Sigmoid colon (tissue), 7 donors: ENCODE measurements around the gene TNFRSF11A. TPM values are rescaled to one million over a fixed set of nuclear protein-coding genes. Genes with fewer than 3 reads are reported as not detected.

Experiments
- DNase-seq: peaks from one replicate; pipeline ENCODE4 v3.0.0-alpha.2; 2019
- H3K27ac ChIP-seq, 4 donors: fragments of 200-600 bp; sonication (generic); one replicate each; pipeline ENCODE4 v1.5.1; 2016 to 2019; ENCODE audit warnings: mild to moderate bottlenecking in 1 of 4
- H3K27me3 ChIP-seq, 3 donors: fragments of 200-600 bp; sonication (generic); one replicate each; pipeline ENCODE4 v1.5.1; 2019; ENCODE audit warnings: mild to moderate bottlenecking in 1 of 3
- H3K36me3 ChIP-seq, 4 donors: fragments of 200-600 bp; sonication (generic); one replicate each; pipeline ENCODE4 v1.5.1; 2016 to 2019
- H3K4me1 ChIP-seq, 4 donors: fragments of 200-600 bp; sonication (generic); one replicate each; pipeline ENCODE4 v1.5.1; 2017 to 2019
- H3K4me3 ChIP-seq, 4 donors: fragments of 200-600 bp; sonication (generic); one replicate each; pipeline ENCODE4 v1.5.1; 2017 to 2019; ENCODE audit warnings: mild to moderate bottlenecking in 2 of 4, moderate library complexity in 1 of 4
- H3K9me3 ChIP-seq, 4 donors: fragments of 200-600 bp in 3 of 4; sonication (generic) in 3 of 4; one replicate each; pipeline versions ENCODE4 v1.5.1 to v1.6.1; 2013 to 2019
- CTCF ChIP-seq, 4 experiments: fragments of 450-650 bp in 3 of 4; fragments of 200-600 bp in 1 of 4; IDR thresholded peaks; one replicate each; pipeline ENCODE4 v1.5.1; 2016 to 2019; ENCODE audit warnings: antibody characterized with exemption in 4 of 4, mild to moderate bottlenecking in 3 of 4, moderate library complexity in 2 of 4
- EP300 ChIP-seq, 4 donors: sonication (generic); formaldehyde crosslinking; IDR thresholded peaks; one replicate each; pipeline ENCODE4 v1.6.1; 2017; ENCODE audit warnings: antibody characterized with exemption in 4 of 4
- POLR2A ChIP-seq, 2 donors: fragments of 450-650 bp; IDR thresholded peaks; one replicate each; pipeline ENCODE4 v1.6.1; 2016; ENCODE audit warnings: antibody characterized with exemption in 2 of 2, mild to moderate bottlenecking in 2 of 2, moderate library complexity in 2 of 2
- POLR2AphosphoS5 ChIP-seq, 4 donors: sonication (generic); formaldehyde crosslinking; IDR thresholded peaks; one replicate each; pipeline ENCODE4 v1.6.1; 2017; ENCODE audit warnings: antibody characterized with exemption in 4 of 4
- WGBS, 2 donors: extraction: QIAGEN DNeasy Blood & Tissue Kit; methylation state at CpG; one replicate each; pipeline ENCODE4 v1.1.7; 2013; 5-methylcytosine and 5-hydroxymethylcytosine counted together
- intact Hi-C: fragments of 100-400 bp; cut with DNase I; formaldehyde crosslinking; loops from one replicate; pipeline ENCODE4 v1.15.1; 2023
- polyA plus RNA-seq, 3 donors: library from polyadenylated mRNA; stranded (reverse); fragments of 200-250 nt; gene quantifications; one replicate each; pipeline ENCODE4 v1.2.3, GENCODE V29; 2013
- total RNA-seq, 4 donors: library from RNA; depleted of rRNA; stranded (reverse); fragments of >200 nt; gene quantifications; one replicate each; pipeline ENCODE4 v1.1.0, GENCODE V29; 2016
- donor health status: healthy with polysubstance abuse.
- donor health status: Bipolar disorder and iron deficiency.
- donor health status: healthy.

The TNFRSF11A gene
- total and polyA plus RNA-seq, 7 donors, result 2.1 to 19.9 (median 3.6) TPM

GRCh38 chr18:62402342-62402948, 77.3 kb downstream of the TNFRSF11A start:
- Histone ChIP-seq H3K4me3 (no peak overlapping the region), H3K9me3 (no peaks in the 10 kb centered on the region), H3K27me3 (no peaks in the 10 kb centered on the region), H3K4me1 (no peaks in the 10 kb centered on the region), H3K27ac (no peak overlapping the region), H3K36me3 (no peaks in the 10 kb centered on the region)
- intact Hi-C loops, result no loop called here
- 91 to 93% methylated on average over 6 of the region's 6 CpGs for WGBS, 2 donors
- DNase-seq, result no peak
- TF ChIP-seq EP300 (IDR thresholded peaks at IDR 0.05) (no peak), POLR2A (IDR thresholded peaks at IDR 0.05) (no peak), POLR2AphosphoS5 (IDR thresholded peaks at IDR 0.05) (no peak), CTCF (IDR thresholded peaks at IDR 0.05) (no peak)

GRCh38 chr18:62403120-62403519, 78.0 kb downstream of the TNFRSF11A start:
- no peaks in the 10 kb centered on the region for H3K9me3 ChIP-seq
- no peak for DNase-seq
- intact Hi-C loops, result no loop called here
- H3K4me1 ChIP-seq, result no peaks in the 10 kb centered on the region
- TF ChIP-seq POLR2A (IDR thresholded peaks at IDR 0.05), result no peak
- no peak for TF ChIP-seq EP300 (IDR thresholded peaks at IDR 0.05)
- no peak for TF ChIP-seq POLR2AphosphoS5 (IDR thresholded peaks at IDR 0.05)
- TF ChIP-seq CTCF (IDR thresholded peaks at IDR 0.05), result no peak
- no peak overlapping the region for H3K27ac ChIP-seq
- H3K4me3 ChIP-seq, result no peak overlapping the region
- 93 to 96% methylated on average over 3 of the region's 3 CpGs for WGBS, 2 donors
- no peaks in the 10 kb centered on the region for H3K36me3 ChIP-seq
- H3K27me3 ChIP-seq, result no peaks in the 10 kb centered on the region

- DNase-seq, result no peak
- no peak overlapping the region for H3K27ac ChIP-seq
- TF ChIP-seq POLR2AphosphoS5 (IDR thresholded peaks at IDR 0.05) (no peak), POLR2A (IDR thresholded peaks at IDR 0.05) (no peak), EP300 (IDR thresholded peaks at IDR 0.05) (no peak), CTCF (IDR thresholded peaks at IDR 0.05) (no peak)
- no peaks in the 10 kb centered on the region for H3K27me3 ChIP-seq
- WGBS, 2 donors, result 72 to 95% methylated on average over 3 of the region's 3 CpGs
- intact Hi-C loops, result no loop called here
- no peaks in the 10 kb centered on the region for H3K4me1 ChIP-seq
- no peaks in the 10 kb centered on the region for H3K9me3 ChIP-seq
- no peaks in the 10 kb centered on the region for H3K36me3 ChIP-seq
- H3K4me3 ChIP-seq, result no peak overlapping the region
These were observed 79.8 kb downstream of the TNFRSF11A start for GRCh38 chr18:62404881-62405280.

- no peak overlapping the region for H3K4me3 ChIP-seq
- no peaks in the 10 kb centered on the region for H3K4me1 ChIP-seq
- no peaks in the 10 kb centered on the region for H3K27me3 ChIP-seq
- no peak for TF ChIP-seq POLR2AphosphoS5 (IDR thresholded peaks at IDR 0.05)
- intact Hi-C loops, result no loop called here
- no peak overlapping the region for H3K27ac ChIP-seq
- no peaks in the 10 kb centered on the region for H3K36me3 ChIP-seq
- 84 to 87% methylated on average over 10 of the region's 10 CpGs for WGBS, 2 donors
- peaks cover 0 to 4% (median 0%) of the 10 kb centered on the region in 4 donors for H3K9me3 ChIP-seq
- no peak for DNase-seq
These were observed 82.5 kb downstream of the TNFRSF11A start for GRCh38 chr18:62407660-62408059.

- 86 to 93% methylated on average over 5 of the region's 5 CpGs for WGBS, 2 donors
- TF ChIP-seq POLR2AphosphoS5 (IDR thresholded peaks at IDR 0.05) (no peak), POLR2A (IDR thresholded peaks at IDR 0.05) (no peak), EP300 (IDR thresholded peaks at IDR 0.05) (no peak), CTCF (IDR thresholded peaks at IDR 0.05) (no peak)
- H3K36me3 ChIP-seq, result no peaks in the 10 kb centered on the region
- H3K4me1 ChIP-seq, result no peaks in the 10 kb centered on the region
- H3K27me3 ChIP-seq, result no peaks in the 10 kb centered on the region
- H3K27ac ChIP-seq, result no peak overlapping the region
- no peak overlapping the region for H3K4me3 ChIP-seq
- intact Hi-C loops, result no loop called here
- peaks cover 0 to 4% (median 0%) of the 10 kb centered on the region in 4 donors for H3K9me3 ChIP-seq
- no peak for DNase-seq
These were observed 84.7 kb downstream of the TNFRSF11A start for GRCh38 chr18:62409821-62410220.
